Endothelial cell of umbilical vein (primary cell): ENCODE measurements around the gene IL32.

Experiments used
- EZH2 ChIP-seq: IDR thresholded peaks from 2 replicates; pipeline ENCODE4 v1.6.1; 2012; ENCODE audit warnings: borderline replicate concordance, low read depth, mild to moderate bottlenecking, moderate library complexity, low read length, inconsistent platforms; ENCODE audit not compliant: severe bottlenecking
- JUN ChIP-seq: IDR thresholded peaks from 2 replicates; pipeline ENCODE4 v1.6.1; 2011; ENCODE audit warnings: borderline replicate concordance, low read depth; ENCODE audit not compliant: insufficient read length, insufficient read depth
- MYC ChIP-seq: IDR thresholded peaks from one replicate; pipeline ENCODE4 v1.6.1; 2011; ENCODE audit warnings: mild to moderate bottlenecking, low read depth, low read length
- POLR2A ChIP-seq: IDR thresholded peaks from 2 replicates; pipeline ENCODE4 v1.6.1; 2012; ENCODE audit warnings: low read depth, mild to moderate bottlenecking, control low read depth, low read length
- POLR2AphosphoS5 ChIP-seq: IDR thresholded peaks from 2 replicates; pipeline ENCODE4 v1.6.1; 2012; ENCODE audit warnings: low read depth, mild to moderate bottlenecking, control low read depth, low read length, moderate library complexity; ENCODE audit not compliant: insufficient read depth
- TF ChIP-seq, protein P1 (sequence below), 2 donors: IDR thresholded peaks; 1 replicate in 1 of 2; 2 replicates in 1 of 2; pipeline ENCODE4 v1.5.1; 2011; ENCODE audit warnings: low read length in 2 of 2, mild to moderate bottlenecking in 2 of 2, moderate library complexity in 2 of 2, control low read depth in 1 of 2, inconsistent platforms in 1 of 2, low read depth in 1 of 2; ENCODE audit not compliant: insufficient read depth in 1 of 2; ENCODE audit errors: extremely low read depth in 1 of 2
- TF ChIP-seq, protein P2 (sequence below): IDR thresholded peaks from 2 replicates; pipeline ENCODE4 v1.6.1; 2011; ENCODE audit not compliant: insufficient read depth, insufficient read length

DNA sequence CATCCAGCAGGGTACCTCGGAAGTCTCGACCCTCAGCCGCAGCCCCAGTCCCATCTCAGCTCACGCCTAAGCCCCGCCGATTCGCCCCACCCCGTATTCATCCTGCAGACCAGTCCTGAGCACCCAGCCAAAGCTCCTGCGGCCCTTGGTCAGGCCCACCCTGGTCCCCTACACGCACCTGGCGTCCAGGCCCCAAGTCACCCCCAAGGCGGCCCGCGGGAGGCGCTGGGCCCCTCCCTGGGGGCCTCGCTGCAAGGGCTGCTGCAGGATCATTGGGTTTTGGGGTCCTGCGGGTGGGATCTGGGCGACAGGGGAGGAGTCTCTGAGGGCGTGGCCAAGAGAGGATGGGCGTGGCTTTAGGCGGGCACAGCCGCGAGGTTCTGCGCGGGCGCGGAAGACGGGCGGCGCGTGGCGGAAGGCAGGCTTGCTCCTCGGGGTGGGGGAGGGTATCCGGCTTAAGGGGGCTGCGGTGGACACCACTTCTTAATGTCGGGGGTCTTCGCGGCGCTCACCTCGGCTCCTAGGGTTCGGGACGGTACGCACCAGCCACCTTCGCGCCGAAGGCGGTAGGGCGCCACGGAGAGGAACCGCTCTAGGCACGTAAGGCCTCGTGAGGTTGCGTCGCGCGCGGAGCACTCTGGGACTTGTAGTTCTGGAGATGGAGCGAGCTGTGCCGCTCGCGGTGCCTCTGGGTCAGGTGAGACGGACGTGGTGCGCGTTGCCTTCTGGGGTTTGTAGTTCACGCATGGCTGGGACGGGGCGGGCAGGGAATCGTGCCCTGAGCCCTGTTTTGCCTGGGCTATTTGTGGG is 41.6 kb upstream of the IL32 start, which contains the start of the genes HCFC1R1 and THOC6:
- TF ChIP-seq, protein P1, sequence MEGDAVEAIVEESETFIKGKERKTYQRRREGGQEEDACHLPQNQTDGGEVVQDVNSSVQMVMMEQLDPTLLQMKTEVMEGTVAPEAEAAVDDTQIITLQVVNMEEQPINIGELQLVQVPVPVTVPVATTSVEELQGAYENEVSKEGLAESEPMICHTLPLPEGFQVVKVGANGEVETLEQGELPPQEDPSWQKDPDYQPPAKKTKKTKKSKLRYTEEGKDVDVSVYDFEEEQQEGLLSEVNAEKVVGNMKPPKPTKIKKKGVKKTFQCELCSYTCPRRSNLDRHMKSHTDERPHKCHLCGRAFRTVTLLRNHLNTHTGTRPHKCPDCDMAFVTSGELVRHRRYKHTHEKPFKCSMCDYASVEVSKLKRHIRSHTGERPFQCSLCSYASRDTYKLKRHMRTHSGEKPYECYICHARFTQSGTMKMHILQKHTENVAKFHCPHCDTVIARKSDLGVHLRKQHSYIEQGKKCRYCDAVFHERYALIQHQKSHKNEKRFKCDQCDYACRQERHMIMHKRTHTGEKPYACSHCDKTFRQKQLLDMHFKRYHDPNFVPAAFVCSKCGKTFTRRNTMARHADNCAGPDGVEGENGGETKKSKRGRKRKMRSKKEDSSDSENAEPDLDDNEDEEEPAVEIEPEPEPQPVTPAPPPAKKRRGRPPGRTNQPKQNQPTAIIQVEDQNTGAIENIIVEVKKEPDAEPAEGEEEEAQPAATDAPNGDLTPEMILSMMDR (IDR thresholded peaks at IDR 0.05; ENCODE audit: extremely low read depth in 1 of 2, insufficient read depth in 1 of 2, low read depth in 1 of 2, low read length in 2 of 2) = no peak
- TF ChIP-seq POLR2A (peak; percentile 62), MYC (peak; percentile 36), POLR2AphosphoS5 (peak; percentile 97), EZH2 (no peak), JUN (no peak)
- TF ChIP-seq, protein P2, sequence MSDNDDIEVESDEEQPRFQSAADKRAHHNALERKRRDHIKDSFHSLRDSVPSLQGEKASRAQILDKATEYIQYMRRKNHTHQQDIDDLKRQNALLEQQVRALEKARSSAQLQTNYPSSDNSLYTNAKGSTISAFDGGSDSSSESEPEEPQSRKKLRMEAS = no peak
